ENCODE results near the gene AHCYL2.
"Not testable (repeated sequence)": the region's sequence is repeated elsewhere in the genome, so short reads cannot be mapped to it uniquely, and the experiment has no call there.

DNA sequence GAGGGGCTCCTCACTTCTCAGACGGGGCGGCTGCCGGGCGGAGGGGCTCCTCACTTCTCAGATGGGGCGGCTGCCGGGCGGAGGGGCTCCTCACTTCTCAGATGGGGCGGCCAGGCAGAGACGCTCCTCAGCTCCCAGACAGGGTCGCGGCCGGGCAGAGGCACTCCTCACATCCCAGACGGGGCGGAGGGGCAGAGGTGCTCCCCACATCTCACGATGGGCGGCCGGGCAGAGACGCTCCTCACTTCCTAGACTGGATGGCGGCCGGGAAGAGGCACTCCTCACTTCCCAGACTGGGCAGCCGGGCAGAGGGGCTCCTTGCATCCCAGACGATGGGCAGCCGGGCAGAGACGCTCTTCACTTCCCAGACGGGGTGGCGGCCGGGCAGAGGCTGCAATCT is 251.6 kb downstream of the AHCYL2 start:
- TF ChIP-seq, protein P1, sequence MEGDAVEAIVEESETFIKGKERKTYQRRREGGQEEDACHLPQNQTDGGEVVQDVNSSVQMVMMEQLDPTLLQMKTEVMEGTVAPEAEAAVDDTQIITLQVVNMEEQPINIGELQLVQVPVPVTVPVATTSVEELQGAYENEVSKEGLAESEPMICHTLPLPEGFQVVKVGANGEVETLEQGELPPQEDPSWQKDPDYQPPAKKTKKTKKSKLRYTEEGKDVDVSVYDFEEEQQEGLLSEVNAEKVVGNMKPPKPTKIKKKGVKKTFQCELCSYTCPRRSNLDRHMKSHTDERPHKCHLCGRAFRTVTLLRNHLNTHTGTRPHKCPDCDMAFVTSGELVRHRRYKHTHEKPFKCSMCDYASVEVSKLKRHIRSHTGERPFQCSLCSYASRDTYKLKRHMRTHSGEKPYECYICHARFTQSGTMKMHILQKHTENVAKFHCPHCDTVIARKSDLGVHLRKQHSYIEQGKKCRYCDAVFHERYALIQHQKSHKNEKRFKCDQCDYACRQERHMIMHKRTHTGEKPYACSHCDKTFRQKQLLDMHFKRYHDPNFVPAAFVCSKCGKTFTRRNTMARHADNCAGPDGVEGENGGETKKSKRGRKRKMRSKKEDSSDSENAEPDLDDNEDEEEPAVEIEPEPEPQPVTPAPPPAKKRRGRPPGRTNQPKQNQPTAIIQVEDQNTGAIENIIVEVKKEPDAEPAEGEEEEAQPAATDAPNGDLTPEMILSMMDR (IDR thresholded peaks at IDR 0.05; ENCODE audit: insufficient read depth, low read length, poor library complexity, severe bottlenecking): not testable (repeated sequence)
- not testable (repeated sequence) for TF ChIP-seq EZH2phosphoT487 (conservative IDR thresholded peaks at IDR 0.05; ENCODE audit: low read length)

Measured in SU-DHL-6 (cell line).